Pancreas (tissue), 10 donors: ENCODE data around the gene TBC1D20. TPM values are rescaled to one million over a fixed set of nuclear protein-coding genes. Genes with fewer than 3 reads are reported as not detected.
"Not testable (repeated sequence)": the region's sequence is repeated elsewhere in the genome, so short reads cannot be mapped to it uniquely, and the experiment has no call there.

Experiments used
- ATAC-seq, 4 donors: fragments of 200-7000 bp; cut with Tn5 transposase; one replicate each; pipeline versions ENCODE4 v1.8.0 to v1.9.1; 2020; ENCODE audit warnings: mild to moderate bottlenecking in 4 of 4, moderate library complexity in 4 of 4
- DNase-seq, 6 donors: peaks; one replicate each; pipeline ENCODE4 v3.0.0-alpha.2; 2020
- FAIRE-seq: peaks from 2 replicates; lab custom pipeline; 2012; peaks lifted over from hg19 to GRCh38; lab: Jason Lieb, UNC
- H3K27ac ChIP-seq, 4 donors: fragments of 200-600 bp; sonication (generic); 1 replicate in 3 of 4; 2 replicates in 1 of 4; pipeline versions ENCODE4 v1.5.0 to v1.8.0; 2020
- H3K27me3 ChIP-seq, 4 donors: fragments of 200-600 bp; one replicate each; pipeline ENCODE4 v1.8.0; 2021
- H3K36me3 ChIP-seq, 3 donors: fragments of 200-600 bp; sonication (generic) in 1 of 3; one replicate each; pipeline versions ENCODE4 v1.5.0 to v1.8.0; 2020 to 2021
- H3K4me1 ChIP-seq, 3 donors: fragments of 200-600 bp; one replicate each; pipeline ENCODE4 v1.8.0; 2021
- H3K4me3 ChIP-seq, 4 donors: fragments of 200-600 bp; sonication (generic) in 2 of 4; one replicate each; pipeline versions ENCODE4 v1.5.0 to v1.8.0; 2020 to 2021
- H3K9me3 ChIP-seq, 4 donors: fragments of 200-600 bp; one replicate each; pipeline ENCODE4 v1.8.0; 2021
- CTCF ChIP-seq, 4 donors: fragments of 200-600 bp; sonication (generic) in 3 of 4; IDR thresholded peaks; one replicate each; pipeline versions ENCODE4 v1.5.0 to v1.8.0; 2021; ENCODE audit warnings: antibody characterized with exemption in 4 of 4
- WGBS, 2 donors: extraction: QIAGEN DNeasy Blood & Tissue Kit; methylation state at CpG; one replicate each; pipeline ENCODE4 v1.1.7; 2013; 5-methylcytosine and 5-hydroxymethylcytosine counted together
- intact Hi-C, 3 donors: fragments of 100-400 bp; cut with DNase I; formaldehyde crosslinking; loops; one replicate each; pipeline versions ENCODE4 v1.11.1 to v1.14.2; 2022
- polyA plus RNA-seq, 2 donors: library from polyadenylated mRNA; stranded (reverse); fragments of 200-250 nt; gene quantifications; one replicate each; pipeline ENCODE4 v1.2.3, GENCODE V29; 2013
- total RNA-seq, 6 donors: library from RNA; stranded (reverse); fragmentation: NEBNext Ultra II Directional in 4 of 6; extraction: Animal tissue kit (Norgen Biotek cat#: 25700) in 4 of 6; gene quantifications; one replicate each; pipeline versions ENCODE4 v1.2.1 to v1.2.4, GENCODE V29; 2021 to 2023
- donor health status: healthy with polysubstance abuse.
- donor health status: DM: no; HTN: no; CAD: no; lungs with moderate emphysema.
- donor health status: DM: no; HTN: no; CAD: no.
- donor health status: control.
- donor health status: control.
- donor health status: Bipolar disorder and iron deficiency.
- donor health status: DM: yes; HTN: yes; CAD: no.
- donor health status: DM: no; HTN: no; CAD: no.
- donor health status: DM: no; HTN: no; CAD: no.
- donor health status: DM: yes; HTN: yes; CAD: no.

TBC1D20 gene
- total and polyA plus RNA-seq, 8 donors = 11.1 to 21.4 (median 12.9) TPM

- 92 to 94% methylated on average over 24 of the region's 24 CpGs for WGBS, 2 donors
- Histone ChIP-seq H3K4me1 (no peaks in the 10 kb centered on the region), H3K36me3 (peaks cover 0 to 25% (median 24%) of the 10 kb centered on the region in 3 donors), H3K9me3 (no peaks in the 10 kb centered on the region), H3K27ac (no peak overlapping the region), H3K27me3 (no peaks in the 10 kb centered on the region), H3K4me3 (no peak overlapping the region)
- TF ChIP-seq CTCF (IDR thresholded peaks at IDR 0.05) = no peak
- FAIRE-seq (no peak), DNase-seq (peak in 1 of 6 donors; percentile 70), ATAC-seq (no peak)
- intact Hi-C loops = no loop called here
Observed at GRCh38 chr20:396252-396618, 66.1 kb downstream of the TBC1D20 start.

GRCh38 chr20:393296-393695 is 69.0 kb downstream of the TBC1D20 start:
- H3K9me3 ChIP-seq, H3K4me3 ChIP-seq, DNase-seq, ATAC-seq, intact Hi-C loops, FAIRE-seq, H3K27me3 ChIP-seq, H3K27ac ChIP-seq: not testable (repeated sequence)
- WGBS, 2 donors = 89 to 95% methylated on average over 2 of the region's 2 CpGs
- Histone ChIP-seq H3K4me1 (peaks cover 8 to 14% (median 12%) of the 10 kb centered on the region in 3 donors), H3K36me3 (peaks cover 0 to 27% (median 25%) of the 10 kb centered on the region in 3 donors)

- H3K4me1 ChIP-seq = peaks cover 8 to 14% (median 12%) of the 10 kb centered on the region in 3 donors
- H3K27me3 ChIP-seq = no peaks in the 10 kb centered on the region
- H3K27ac ChIP-seq = no peak overlapping the region
- ATAC-seq (peak; percentile 18 to 53 (median 38)), FAIRE-seq (no peak), DNase-seq (peak in 2 of 6 donors; percentile 34 to 70)
- no peak for TF ChIP-seq CTCF (IDR thresholded peaks at IDR 0.05)
- WGBS, 2 donors = 87 to 92% methylated on average over 29 of the region's 29 CpGs
- H3K36me3 ChIP-seq = peaks cover 0 to 17% (median 16%) of the 10 kb centered on the region in 3 donors
- H3K9me3 ChIP-seq = no peaks in the 10 kb centered on the region
- intact Hi-C loops = no loop called here
- H3K4me3 ChIP-seq = no peak overlapping the region
Observed at GRCh38 chr20:391041-391711, 71.2 kb downstream of the TBC1D20 start.

- ATAC-seq (peak; percentile 27 to 68 (median 48)), FAIRE-seq (no peak), DNase-seq (peak in 1 of 6 donors; percentile 55)
- TF ChIP-seq CTCF (IDR thresholded peaks at IDR 0.05) = no peak
- Histone ChIP-seq H3K4me3 (no peak overlapping the region), H3K36me3 (peaks cover 0 to 13% (median 13%) of the 10 kb centered on the region in 3 donors), H3K27ac (no peak overlapping the region), H3K27me3 (no peaks in the 10 kb centered on the region), H3K4me1 (peaks cover 8 to 14% (median 12%) of the 10 kb centered on the region in 3 donors), H3K9me3 (no peaks in the 10 kb centered on the region)
- 55 to 66% methylated on average over 6 of the region's 6 CpGs for WGBS, 2 donors
- intact Hi-C loops = no loop called here
Observed at GRCh38 chr20:389220-389619, 73.1 kb downstream of the TBC1D20 start.

- peaks cover 0 to 11% (median 10%) of the 10 kb centered on the region in 3 donors for H3K36me3 ChIP-seq
- ATAC-seq (no peak), FAIRE-seq (no peak), DNase-seq (peak in 1 of 6 donors; percentile 66)
- peaks cover 8 to 14% (median 12%) of the 10 kb centered on the region in 3 donors for H3K4me1 ChIP-seq
- TF ChIP-seq CTCF (IDR thresholded peaks at IDR 0.05) = no peak
- H3K4me3 ChIP-seq = no peak overlapping the region
- intact Hi-C loops = no loop called here
- H3K27ac ChIP-seq = no peak overlapping the region
- WGBS, 2 donors = 82 to 89% methylated on average over 21 of the region's 21 CpGs
- no peaks in the 10 kb centered on the region for H3K9me3 ChIP-seq
- H3K27me3 ChIP-seq = no peaks in the 10 kb centered on the region
Observed at GRCh38 chr20:388034-388994, 74.0 kb downstream of the TBC1D20 start.
